ENCODE results near the gene TMC5.

GRCh38 chr16:19499006-19499405 is 81.3 kb downstream of the TMC5 start:
- TF ChIP-seq POLR2A (IDR thresholded peaks at IDR 0.05) (no peak), CTCF (IDR thresholded peaks at IDR 0.05) (no peak), EP300 (IDR thresholded peaks at IDR 0.05) (no peak), POLR2AphosphoS5 (IDR thresholded peaks at IDR 0.05) (no peak)

Data from upper lobe of left lung (tissue), 4 donors.